Breast epithelium (tissue), 4 donors: ENCODE data around the gene CWC27. TPM values are rescaled to one million over a fixed set of nuclear protein-coding genes. Genes with fewer than 3 reads are reported as not detected.

Experiments used
- DNase-seq, 2 donors: peaks; one replicate each; pipeline ENCODE4 v3.0.0-alpha.2; 2019; ENCODE audit warnings: low spot score in 2 of 2
- H3K27ac ChIP-seq, 2 donors: fragments of 200-600 bp; sonication (generic) in 1 of 2; one replicate each; pipeline ENCODE4 v1.5.1; 2016 to 2019; ENCODE audit warnings: mild to moderate bottlenecking in 1 of 2
- H3K27me3 ChIP-seq, 2 donors: fragments of 200-600 bp; sonication (generic) in 1 of 2; one replicate each; pipeline versions ENCODE4 v1.5.1 to v1.6.0; 2017 to 2019; ENCODE audit warnings: control low read depth in 1 of 2, mild to moderate bottlenecking in 1 of 2
- H3K36me3 ChIP-seq: fragments of 200-600 bp; one replicate; pipeline ENCODE4 v1.5.1; 2019
- H3K4me1 ChIP-seq, 2 donors: fragments of 200-600 bp; sonication (generic); one replicate each; pipeline ENCODE4 v1.5.1; 2016 to 2019; ENCODE audit warnings: control low read depth in 1 of 2
- H3K4me3 ChIP-seq, 3 donors: fragments of 200-600 bp; sonication (generic); 1 replicate in 2 of 3; 2 replicates in 1 of 3; pipeline ENCODE4 v1.5.1; 2016 to 2019; ENCODE audit warnings: mild to moderate bottlenecking in 3 of 3, moderate library complexity in 2 of 3
- H3K9me3 ChIP-seq, 2 donors: fragments of 200-600 bp; sonication (generic) in 1 of 2; one replicate each; pipeline ENCODE4 v1.5.1; 2016 to 2019; ENCODE audit warnings: control low read depth in 1 of 2
- POLR2A ChIP-seq: fragments of 450-650 bp; IDR thresholded peaks from one replicate; pipeline ENCODE4 v1.6.1; 2016; ENCODE audit warnings: antibody characterized with exemption, mild to moderate bottlenecking, moderate library complexity
- POLR2AphosphoS5 ChIP-seq, 3 donors: sonication (generic); formaldehyde crosslinking; IDR thresholded peaks; one replicate each; pipeline ENCODE4 v1.6.1; 2017; ENCODE audit warnings: antibody characterized with exemption in 3 of 3
- intact Hi-C: fragments of 100-400 bp; cut with DNase I; formaldehyde crosslinking; loops from one replicate; pipeline ENCODE4 v1.15.1; 2023; ENCODE audit warnings: low total_unique reads
- total RNA-seq, 3 donors: library from RNA; depleted of rRNA; stranded (reverse); fragments of >200 nt; gene quantifications; one replicate each; pipeline ENCODE4 v1.1.0, GENCODE V29; 2016
- TF ChIP-seq, protein P1 (sequence below), 3 donors: fragments of 450-650 bp; IDR thresholded peaks; one replicate each; pipeline ENCODE4 v1.5.1; 2016 to 2017; ENCODE audit warnings: antibody characterized with exemption in 3 of 3, mild to moderate bottlenecking in 3 of 3, moderate library complexity in 3 of 3

The CWC27 gene
- total RNA-seq, 3 donors from 2014 or later: 10.6 to 19.9 (median 18.0) TPM

DNA sequence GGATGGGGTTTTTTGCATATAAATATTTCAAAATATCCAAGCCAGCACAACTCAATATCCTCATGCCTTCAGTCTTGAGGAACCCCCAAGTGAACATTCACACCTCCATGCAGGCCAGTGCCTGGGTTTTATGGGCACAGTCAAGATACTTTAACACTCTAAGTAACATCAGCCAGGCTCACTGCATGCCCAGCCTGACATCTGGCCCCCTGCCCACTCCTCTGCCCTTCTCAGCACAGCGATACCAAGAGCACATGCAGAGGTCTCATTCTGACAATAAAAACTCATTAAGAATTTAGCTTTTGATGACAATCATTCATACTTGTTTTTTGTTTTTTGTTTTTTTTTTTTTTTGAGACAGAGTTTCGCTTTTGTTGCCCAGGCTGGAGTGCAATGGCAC, 250.0 kb downstream of the CWC27 start:
- no peaks in the 10 kb centered on the region for H3K4me1 ChIP-seq
- no peak for DNase-seq
- H3K27me3 ChIP-seq: no peaks in the 10 kb centered on the region
- no peaks in the 10 kb centered on the region for H3K9me3 ChIP-seq
- no peaks in the 10 kb centered on the region for H3K36me3 ChIP-seq
- intact Hi-C loops: no loop called here
- TF ChIP-seq, protein P1, sequence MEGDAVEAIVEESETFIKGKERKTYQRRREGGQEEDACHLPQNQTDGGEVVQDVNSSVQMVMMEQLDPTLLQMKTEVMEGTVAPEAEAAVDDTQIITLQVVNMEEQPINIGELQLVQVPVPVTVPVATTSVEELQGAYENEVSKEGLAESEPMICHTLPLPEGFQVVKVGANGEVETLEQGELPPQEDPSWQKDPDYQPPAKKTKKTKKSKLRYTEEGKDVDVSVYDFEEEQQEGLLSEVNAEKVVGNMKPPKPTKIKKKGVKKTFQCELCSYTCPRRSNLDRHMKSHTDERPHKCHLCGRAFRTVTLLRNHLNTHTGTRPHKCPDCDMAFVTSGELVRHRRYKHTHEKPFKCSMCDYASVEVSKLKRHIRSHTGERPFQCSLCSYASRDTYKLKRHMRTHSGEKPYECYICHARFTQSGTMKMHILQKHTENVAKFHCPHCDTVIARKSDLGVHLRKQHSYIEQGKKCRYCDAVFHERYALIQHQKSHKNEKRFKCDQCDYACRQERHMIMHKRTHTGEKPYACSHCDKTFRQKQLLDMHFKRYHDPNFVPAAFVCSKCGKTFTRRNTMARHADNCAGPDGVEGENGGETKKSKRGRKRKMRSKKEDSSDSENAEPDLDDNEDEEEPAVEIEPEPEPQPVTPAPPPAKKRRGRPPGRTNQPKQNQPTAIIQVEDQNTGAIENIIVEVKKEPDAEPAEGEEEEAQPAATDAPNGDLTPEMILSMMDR (IDR thresholded peaks at IDR 0.05): no peak
- TF ChIP-seq POLR2AphosphoS5 (IDR thresholded peaks at IDR 0.05): no peak
- no peak for TF ChIP-seq POLR2A
- H3K27ac ChIP-seq: no peak overlapping the region
- no peak overlapping the region for H3K4me3 ChIP-seq

DNA sequence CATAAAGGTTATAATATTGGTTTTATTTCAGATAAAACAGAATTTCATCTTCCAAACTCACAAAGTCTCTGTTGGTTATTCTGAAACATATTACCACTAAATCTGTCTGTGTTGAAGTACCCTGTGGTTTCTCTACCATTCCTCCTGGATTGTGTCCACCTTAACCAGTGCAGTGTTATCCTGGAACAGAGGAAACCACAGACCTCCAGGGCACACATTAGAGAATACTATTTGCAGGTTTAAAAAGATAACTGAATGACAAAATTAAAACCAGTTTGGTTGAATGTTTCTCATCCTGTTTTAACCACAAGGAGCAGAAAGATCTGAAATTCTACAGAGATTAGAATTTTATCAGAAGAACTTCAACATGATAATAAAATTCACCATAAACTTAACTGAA, 251.8 kb downstream of the CWC27 start:
- no peaks in the 10 kb centered on the region for H3K4me1 ChIP-seq
- TF ChIP-seq, protein P1 (IDR thresholded peaks at IDR 0.05): no peak
- no peak for TF ChIP-seq POLR2A
- no peak for TF ChIP-seq POLR2AphosphoS5 (IDR thresholded peaks at IDR 0.05)

DNA sequence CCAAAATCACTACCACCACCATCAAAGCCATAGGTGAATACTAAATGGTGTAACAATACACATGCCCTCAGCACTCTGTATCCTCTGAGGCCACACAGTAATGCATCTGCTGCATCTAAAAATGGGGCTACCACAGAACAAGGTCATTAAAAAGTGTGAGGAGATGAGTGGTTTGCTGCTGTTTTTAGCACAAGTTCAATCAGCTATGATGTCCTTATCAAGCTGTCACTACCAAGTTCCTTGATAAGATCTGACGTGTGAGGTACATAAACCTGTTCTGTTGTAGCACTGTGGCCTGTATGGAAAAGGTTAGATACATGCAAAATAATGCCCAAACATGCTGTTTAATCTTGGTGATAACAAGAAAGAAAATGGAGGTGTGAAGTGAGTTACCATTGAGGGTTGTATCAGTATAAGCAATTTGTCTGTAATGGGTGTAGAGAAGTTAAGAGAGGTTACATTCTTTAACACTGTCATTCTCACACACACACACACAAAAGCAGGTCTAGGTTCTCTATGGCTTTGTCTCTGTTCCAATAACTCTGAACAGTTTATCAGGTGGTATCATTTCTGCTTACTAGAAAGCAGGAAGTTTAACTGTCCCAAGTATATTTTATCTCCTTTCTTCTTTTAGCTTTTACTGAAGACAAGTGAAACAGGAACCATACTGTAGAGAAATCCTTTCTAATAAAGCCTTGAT, 252.9 kb downstream of the CWC27 start:
- Histone ChIP-seq H3K27me3 (no peaks in the 10 kb centered on the region), H3K27ac (no peak overlapping the region), H3K4me1 (no peaks in the 10 kb centered on the region), H3K9me3 (no peaks in the 10 kb centered on the region), H3K36me3 (no peaks in the 10 kb centered on the region), H3K4me3 (no peak overlapping the region)
- DNase-seq: no peak
- intact Hi-C loops: no loop called here
- no peak for TF ChIP-seq POLR2AphosphoS5 (IDR thresholded peaks at IDR 0.05)
- TF ChIP-seq POLR2A: no peak
- TF ChIP-seq, protein P1 (IDR thresholded peaks at IDR 0.05): no peak

More for the DNA sequence above, 251.8 kb downstream of the CWC27 start:
- Histone ChIP-seq H3K9me3 (no peaks in the 10 kb centered on the region), H3K4me3 (no peak overlapping the region), H3K27ac (no peak overlapping the region), H3K36me3 (no peaks in the 10 kb centered on the region), H3K27me3 (no peaks in the 10 kb centered on the region)
- DNase-seq: no peak
- intact Hi-C loops: no loop called here

DNA sequence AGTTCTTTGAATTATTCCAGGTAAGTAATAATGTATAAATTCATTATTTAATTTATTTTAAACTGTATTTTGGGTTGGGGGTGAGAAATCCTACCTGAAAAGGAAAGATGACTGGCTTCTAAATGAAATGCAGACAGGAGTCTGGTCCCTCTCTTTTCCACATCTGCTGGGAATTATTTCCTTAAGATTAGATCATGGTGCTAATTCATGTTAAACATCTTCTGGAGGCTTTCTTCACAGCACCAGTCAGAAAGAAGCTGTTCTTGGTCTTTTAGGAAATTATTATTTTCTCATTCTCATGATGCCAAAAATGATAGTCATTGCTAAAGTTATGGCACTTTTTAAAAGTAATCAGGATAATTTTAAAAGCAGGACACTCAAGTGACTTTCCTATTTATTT, 254.2 kb downstream of the CWC27 start:
- H3K27me3 ChIP-seq: no peaks in the 10 kb centered on the region
- no peaks in the 10 kb centered on the region for H3K36me3 ChIP-seq
- H3K4me1 ChIP-seq: no peaks in the 10 kb centered on the region
- H3K4me3 ChIP-seq: no peak overlapping the region
- DNase-seq: no peak
- intact Hi-C loops: no loop called here
- no peak overlapping the region for H3K27ac ChIP-seq
- TF ChIP-seq POLR2AphosphoS5 (IDR thresholded peaks at IDR 0.05): no peak
- TF ChIP-seq POLR2A: no peak
- TF ChIP-seq, protein P1 (IDR thresholded peaks at IDR 0.05): no peak
- H3K9me3 ChIP-seq: no peaks in the 10 kb centered on the region

DNA sequence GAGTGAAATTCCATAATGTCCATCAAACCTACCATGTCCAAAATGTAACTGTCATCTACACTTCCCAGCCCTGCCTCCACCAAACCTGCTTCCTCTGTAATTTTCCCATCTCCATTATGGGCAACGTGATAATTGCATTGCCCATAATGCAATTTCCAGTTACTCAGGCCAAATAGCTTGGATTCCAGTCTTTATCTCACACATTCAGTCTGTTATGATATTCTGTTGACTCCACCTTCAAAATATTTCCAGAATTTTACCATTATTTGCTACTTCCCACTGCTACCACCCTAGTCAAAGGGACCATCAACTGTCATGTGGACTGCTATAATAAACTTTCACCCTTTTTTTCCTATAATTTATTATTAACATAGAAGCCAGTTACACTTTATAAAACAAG, 256.0 kb downstream of the CWC27 start:
- TF ChIP-seq, protein P1 (IDR thresholded peaks at IDR 0.05): no peak
- TF ChIP-seq POLR2A (no peak), POLR2AphosphoS5 (IDR thresholded peaks at IDR 0.05) (no peak)
- no peak overlapping the region for H3K27ac ChIP-seq
- no peaks in the 10 kb centered on the region for H3K9me3 ChIP-seq
- H3K36me3 ChIP-seq: no peaks in the 10 kb centered on the region
- H3K4me3 ChIP-seq: no peak overlapping the region
- H3K4me1 ChIP-seq: no peaks in the 10 kb centered on the region
- no peaks in the 10 kb centered on the region for H3K27me3 ChIP-seq
- no peak for DNase-seq
- intact Hi-C loops: no loop called here
